Uterus (tissue), 4 donors: ENCODE results near the gene EVC2. TPM values are rescaled to one million over a fixed set of nuclear protein-coding genes. Genes with fewer than 3 reads are reported as not detected.

Experiments used
- DNase-seq, 2 donors: peaks; one replicate each; pipeline ENCODE4 v3.0.0-alpha.2; 2019 to 2020
- H3K27ac ChIP-seq, 2 donors: fragments of 200-600 bp; sonication (generic); 1 replicate in 1 of 2; 2 replicates in 1 of 2; pipeline ENCODE4 v1.5.1; 2016 to 2018
- H3K27me3 ChIP-seq, 2 donors: fragments of 200-600 bp; sonication (generic); one replicate each; pipeline ENCODE4 v1.5.1; 2018 to 2019; ENCODE audit warnings: control low read depth in 1 of 2
- H3K36me3 ChIP-seq, 2 donors: fragments of 200-600 bp; sonication (generic); one replicate each; pipeline ENCODE4 v1.5.1; 2019; ENCODE audit warnings: control low read depth in 1 of 2
- H3K4me1 ChIP-seq, 2 donors: fragments of 200-600 bp; sonication (generic); one replicate each; pipeline ENCODE4 v1.5.1; 2018 to 2019; ENCODE audit warnings: control low read depth in 1 of 2
- H3K4me3 ChIP-seq, 2 donors: fragments of 200-600 bp; sonication (generic); 1 replicate in 1 of 2; 2 replicates in 1 of 2; pipeline ENCODE4 v1.5.1; 2018 to 2019; ENCODE audit warnings: mild to moderate bottlenecking in 1 of 2
- H3K9me3 ChIP-seq, 2 donors: fragments of 200-600 bp; sonication (generic); one replicate each; pipeline ENCODE4 v1.5.1; 2019; ENCODE audit warnings: control low read depth in 1 of 2
- CTCF ChIP-seq, 4 experiments: fragments of 200-600 bp in 2 of 4; fragments of 450-650 bp in 2 of 4; sonication (generic) in 2 of 4; IDR thresholded peaks; one replicate each; pipeline ENCODE4 v1.5.1; 2016 to 2019; ENCODE audit warnings: antibody characterized with exemption in 4 of 4, mild to moderate bottlenecking in 2 of 4, moderate library complexity in 1 of 4
- POLR2A ChIP-seq, 2 donors: fragments of 450-650 bp; IDR thresholded peaks; one replicate each; pipeline ENCODE4 v1.6.1; 2016; ENCODE audit warnings: antibody characterized with exemption in 2 of 2, mild to moderate bottlenecking in 1 of 2, moderate library complexity in 1 of 2
- intact Hi-C: fragments of 100-400 bp; cut with DNase I; formaldehyde crosslinking; loops from one replicate; pipeline ENCODE4 v1.15.1; 2023; ENCODE audit warnings: low total_unique reads
- total RNA-seq, 4 donors: library from RNA; depleted of rRNA in 3 of 4; stranded (reverse); fragments of >200 nt in 3 of 4; gene quantifications; one replicate each; pipeline versions ENCODE4 v1.1.0 to v1.2.4, GENCODE V29; 2014 to 2023
- donor health status: DM: yes; HTN: yes; CAD: no.

The EVC2 gene
- total RNA-seq, 4 donors from 2014 or later = 5.6 to 21.8 (median 14.8) TPM

DNA sequence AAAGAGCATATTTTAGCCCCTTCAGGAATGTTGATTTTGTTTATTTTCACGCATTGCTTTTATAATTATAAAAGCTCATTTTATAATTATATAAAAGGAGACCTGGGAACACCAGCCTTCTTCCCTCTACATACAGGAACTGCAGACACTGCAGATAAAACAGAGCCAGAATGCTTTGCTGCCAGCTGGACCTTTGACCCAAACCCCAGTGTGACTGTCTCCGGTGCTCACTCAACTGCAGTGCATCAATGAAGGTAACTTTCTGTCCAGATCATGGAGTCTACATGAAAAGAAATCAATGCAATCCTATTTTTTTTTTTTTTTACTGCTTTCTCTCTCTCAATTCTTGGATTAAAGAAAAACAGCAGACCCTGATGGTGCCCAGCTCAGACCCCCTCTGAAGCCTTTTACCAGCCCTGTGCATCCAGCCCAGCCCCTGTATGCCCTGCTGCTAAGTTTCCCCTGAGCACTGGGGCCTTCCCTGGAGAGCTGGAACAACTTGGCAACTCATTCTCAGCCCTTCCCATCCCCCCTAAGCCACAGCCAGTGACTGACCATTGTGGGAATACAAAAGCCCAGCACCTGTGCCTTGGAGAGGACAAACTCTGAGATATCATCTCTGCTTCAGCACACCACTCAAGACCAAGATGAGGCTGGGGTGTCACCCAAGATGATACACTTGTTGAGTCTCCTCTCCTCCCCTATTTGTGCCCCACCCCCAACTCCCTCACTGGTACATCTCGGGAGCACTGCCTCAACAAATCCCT lies 182.1 kb downstream of the EVC2 start:
- Histone ChIP-seq H3K27ac (no peak overlapping the region), H3K9me3 (no peaks in the 10 kb centered on the region), H3K4me3 (no peak overlapping the region), H3K27me3 (no peaks in the 10 kb centered on the region), H3K36me3 (no peaks in the 10 kb centered on the region), H3K4me1 (no peaks in the 10 kb centered on the region)
- TF ChIP-seq POLR2A (IDR thresholded peaks at IDR 0.05) = no peak
- intact Hi-C loops = no loop called here
- DNase-seq = no peak

GRCh38 chr4:5524446-5525299 lies 183.7 kb downstream of the EVC2 start:
- intact Hi-C loops = no loop called here
- no peak for DNase-seq
- Histone ChIP-seq H3K4me1 (no peaks in the 10 kb centered on the region), H3K27me3 (no peaks in the 10 kb centered on the region), H3K27ac (no peak overlapping the region), H3K4me3 (no peak overlapping the region), H3K36me3 (no peaks in the 10 kb centered on the region), H3K9me3 (no peaks in the 10 kb centered on the region)
- no peak for TF ChIP-seq POLR2A (IDR thresholded peaks at IDR 0.05)
- TF ChIP-seq CTCF (IDR thresholded peaks at IDR 0.05) = no peak

DNA sequence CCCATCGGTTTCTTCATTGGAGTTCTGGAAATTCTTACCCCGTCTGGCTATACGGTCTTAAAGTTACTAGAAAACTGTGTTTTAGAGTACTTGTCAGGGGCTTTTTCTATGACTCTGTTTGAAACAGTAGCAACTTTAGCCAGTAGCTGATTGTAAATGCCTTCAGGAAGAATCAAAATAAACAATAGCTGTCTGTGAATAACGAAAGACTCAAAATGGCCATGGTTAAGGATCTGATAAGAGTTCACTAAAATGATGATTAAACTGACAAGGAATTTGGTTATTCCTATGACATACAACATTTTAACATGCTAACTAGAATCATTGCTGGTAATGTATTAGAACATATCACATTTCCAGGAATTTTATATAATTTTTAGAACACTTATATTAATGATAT lies 191.0 kb downstream of the EVC2 start:
- Histone ChIP-seq H3K9me3 (no peaks in the 10 kb centered on the region), H3K27me3 (no peaks in the 10 kb centered on the region), H3K4me1 (no peaks in the 10 kb centered on the region), H3K27ac (no peak overlapping the region), H3K4me3 (no peak overlapping the region), H3K36me3 (no peaks in the 10 kb centered on the region)
- TF ChIP-seq POLR2A (IDR thresholded peaks at IDR 0.05) = no peak
- intact Hi-C loops = no loop called here
- DNase-seq = no peak

DNA sequence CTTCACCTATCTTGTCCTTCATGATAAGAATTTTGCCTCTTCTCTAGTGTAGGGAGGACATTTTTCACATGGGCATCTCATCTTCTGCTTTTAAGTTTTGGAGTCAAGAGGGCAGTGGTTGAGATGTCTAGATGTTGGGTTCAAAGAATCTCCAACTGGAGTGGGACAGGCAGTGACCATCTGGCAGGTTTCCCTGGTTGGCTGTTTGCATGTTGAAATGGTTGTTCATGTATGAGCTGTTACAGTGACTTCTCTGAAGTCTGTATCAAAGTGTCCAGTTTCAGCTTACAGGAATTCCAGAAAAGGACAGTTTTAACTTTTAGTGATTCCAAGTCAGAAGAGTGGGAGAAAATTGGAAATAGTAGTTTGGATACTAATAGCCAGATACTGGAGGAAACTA lies 192.7 kb downstream of the EVC2 start:
- no peak overlapping the region for H3K4me3 ChIP-seq
- TF ChIP-seq POLR2A (IDR thresholded peaks at IDR 0.05) = no peak
- TF ChIP-seq CTCF (IDR thresholded peaks at IDR 0.05) = no peak
- no peak overlapping the region for H3K27ac ChIP-seq

More for the DNA sequence above, 192.7 kb downstream of the EVC2 start:
- H3K36me3 ChIP-seq = no peaks in the 10 kb centered on the region
- no peaks in the 10 kb centered on the region for H3K27me3 ChIP-seq
- intact Hi-C loops = no loop called here
- no peaks in the 10 kb centered on the region for H3K4me1 ChIP-seq
- DNase-seq = no peak
- H3K9me3 ChIP-seq = no peaks in the 10 kb centered on the region

Other genes with a start within 250 kb of the EVC2 start
- 10 to 100 TPM in 3 of 4 donors, 1 to 10 TPM in 1; 4.9 to 48.3 (median 38.0) TPM for gene EVC, start 2.6 kb upstream of the EVC2 start, total RNA-seq
- gene CRMP1, start 184.5 kb upstream of the EVC2 start, total RNA-seq = 10 to 100 TPM in 1 of 4 donors, 1 to 10 TPM in 2, under 1 TPM in 1; 0.59 to 42.8 (median 2.3) TPM